GM23248 (cell line): ENCODE results near the gene BLVRA. TPM values are rescaled to one million over a fixed set of nuclear protein-coding genes. Genes with fewer than 3 reads are reported as not detected.

Experiments
- DNase-seq: peaks from one replicate; pipeline ENCODE4 v3.0.0-alpha.2; 2015
- H2AFZ ChIP-seq: fragments of 200-600 bp; sonication (generic); 2 replicates; pipeline ENCODE4 v1.6.1; 2016; ENCODE audit warnings: antibody characterized with exemption
- H3F3A ChIP-seq: fragments of 200-600 bp; sonication (generic); 2 replicates; pipeline ENCODE4 v1.6.1; 2016; ENCODE audit warnings: mild to moderate bottlenecking, antibody characterized with exemption, mixed run types; ENCODE audit not compliant: insufficient read depth
- H3K27ac ChIP-seq: fragments of 200-600 bp; sonication (generic); 2 replicates; pipeline ENCODE4 v1.5.1; 2016; ENCODE audit warnings: mild to moderate bottlenecking
- H3K27me3 ChIP-seq: fragments of 200-600 bp; sonication (generic); replicated peaks from 2 replicates; pipeline ENCODE4 v1.6.1; 2016; ENCODE audit warnings: mild to moderate bottlenecking; ENCODE audit not compliant: insufficient read depth
- H3K36me3 ChIP-seq: fragments of 200-600 bp; sonication (generic); 2 replicates; pipeline ENCODE4 v1.6.1; 2016; ENCODE audit warnings: low read depth, mild to moderate bottlenecking
- H3K4me1 ChIP-seq: fragments of 200-600 bp; sonication (generic); 2 replicates; pipeline ENCODE4 v1.6.1; 2016; ENCODE audit warnings: mild to moderate bottlenecking; ENCODE audit not compliant: insufficient read depth
- H3K4me2 ChIP-seq: fragments of 200-600 bp; sonication (generic); one replicate; pipeline ENCODE4 v1.6.1; 2016; ENCODE audit warnings: mild to moderate bottlenecking; ENCODE audit not compliant: unreplicated experiment
- H3K4me3 ChIP-seq: fragments of 200-600 bp; sonication (generic); 2 replicates; pipeline ENCODE4 v1.5.1; 2016; ENCODE audit warnings: mild to moderate bottlenecking
- H3K79me2 ChIP-seq: fragments of 200-600 bp; sonication (generic); 2 replicates; pipeline ENCODE4 v1.6.1; 2016; ENCODE audit warnings: mild to moderate bottlenecking; ENCODE audit not compliant: insufficient read depth
- H3K9ac ChIP-seq: fragments of 200-600 bp; sonication (generic); 2 replicates; pipeline ENCODE4 v1.6.1; 2016; ENCODE audit warnings: mild to moderate bottlenecking
- H3K9me2 ChIP-seq: fragments of 200-600 bp; sonication (generic); 2 replicates; pipeline ENCODE4 v1.6.1; 2016; ENCODE audit warnings: mixed run types, mild to moderate bottlenecking, moderate library complexity; ENCODE audit not compliant: insufficient read depth
- H3K9me3 ChIP-seq: fragments of 200-600 bp; sonication (generic); one replicate; pipeline ENCODE4 v1.6.1; 2017; ENCODE audit warnings: low read depth
- H4K20me1 ChIP-seq: fragments of 200-600 bp; sonication (generic); 2 replicates; pipeline ENCODE4 v1.6.0; 2016; ENCODE audit not compliant: insufficient read depth
- EZH2 ChIP-seq: fragments of 200-600 bp; sonication (generic); IDR thresholded peaks from 2 replicates; pipeline ENCODE4 v1.6.1; 2018; ENCODE audit warnings: antibody characterized with exemption, mild to moderate bottlenecking; ENCODE audit not compliant: insufficient read depth, poor library complexity, severe bottlenecking
- EZH2phosphoT487 ChIP-seq: fragments of 200-600 bp; sonication (generic); IDR thresholded peaks from 2 replicates; pipeline ENCODE4 v1.6.1; 2018; ENCODE audit warnings: antibody characterized with exemption, moderate library complexity, mild to moderate bottlenecking, low read depth; ENCODE audit not compliant: insufficient read depth
- WGBS, 2 experiments: methylation state at CpG; one replicate each; pipeline ENCODE4 v1.1.6; 2015 to 2017; ENCODE audit warnings: low lambda C conversion rate in 2 of 2, low coverage in 1 of 2; ENCODE audit errors: missing lambda C conversion rate in 2 of 2; 5-methylcytosine and 5-hydroxymethylcytosine counted together
- in situ Hi-C: fragments of 300-500 bp; cut with MboI; formaldehyde crosslinking; loops from 2 replicates; pipeline ENCODE4 v1.15.0; 2020
- polyA plus RNA-seq: library from polyadenylated mRNA; unstranded; fragments of >200 nt; fragmentation: Nextera tagmentation; extraction: Ambion mirVana; gene quantifications from 2 replicates; pipeline ENCODE4 v1.2.1, GENCODE V29; 2016
- total RNA-seq: library from RNA; depleted of rRNA; stranded (reverse); fragments of >200 nt; shearing (Covaris generic); gene quantifications from 2 replicates; pipeline ENCODE4 v1.2.3, GENCODE V29; 2014

The BLVRA gene
- total and polyA plus RNA-seq, 2 experiments from 2014 or later, result 14.7 to 47.0 TPM

DNA sequence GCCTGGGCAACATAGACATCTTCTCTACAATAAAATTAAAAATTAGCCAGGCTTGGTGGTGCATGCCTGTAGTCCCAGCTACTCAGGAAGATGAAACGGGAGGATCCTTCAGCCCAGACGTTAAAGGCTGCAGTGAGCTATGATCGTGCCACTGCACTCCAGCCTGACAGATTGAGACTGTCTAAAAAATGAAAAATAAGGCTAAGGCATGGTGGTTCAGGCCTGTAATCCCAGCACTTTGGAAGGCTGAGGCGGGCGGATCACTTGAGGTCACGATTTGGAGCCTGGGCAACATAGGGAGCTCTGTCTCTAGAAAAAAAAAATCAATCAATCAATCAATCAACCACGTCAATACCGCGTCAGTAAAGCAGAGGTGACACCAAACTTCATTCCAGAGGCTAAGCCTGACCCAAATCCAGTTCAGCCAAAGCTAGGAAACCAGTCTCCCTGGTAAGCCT, 79.8 kb downstream of the BLVRA start:
- H2AFZ ChIP-seq, result peak overlapping the region; percentile 91
- H3K27me3 ChIP-seq, result no peaks in the 10 kb centered on the region
- no peaks in the 10 kb centered on the region for H3K4me1 ChIP-seq
- WGBS, 2 experiments, result 65 to 69% methylated on average over 9 of the region's 9 CpGs
- no peaks in the 10 kb centered on the region for H4K20me1 ChIP-seq
- in situ Hi-C loops, result loop anchor here (25.0 kb wide), 1 partner anchor 251 kb away; the partner anchor contains the start of gene STK17A
- TF ChIP-seq EZH2 (no peak), EZH2phosphoT487 (no peak)
- H3K36me3 ChIP-seq, result no peaks in the 10 kb centered on the region
- no peaks in the 10 kb centered on the region for H3K79me2 ChIP-seq
- no peaks in the 10 kb centered on the region for H3K9me3 ChIP-seq
- H3K9ac ChIP-seq, result peak overlapping the region; percentile 66
- peaks cover 5% of the 10 kb centered on the region; the same call in 1 of the 2 replicates for H3F3A ChIP-seq
- no peak for DNase-seq
- H3K27ac ChIP-seq, result no peak overlapping the region
- H3K9me2 ChIP-seq, result no peaks in the 10 kb centered on the region
- H3K4me2 ChIP-seq, result peak overlapping the region; percentile 92
- peak overlapping the region; percentile 67; the same call in 1 of the 2 replicates for H3K4me3 ChIP-seq

DNA sequence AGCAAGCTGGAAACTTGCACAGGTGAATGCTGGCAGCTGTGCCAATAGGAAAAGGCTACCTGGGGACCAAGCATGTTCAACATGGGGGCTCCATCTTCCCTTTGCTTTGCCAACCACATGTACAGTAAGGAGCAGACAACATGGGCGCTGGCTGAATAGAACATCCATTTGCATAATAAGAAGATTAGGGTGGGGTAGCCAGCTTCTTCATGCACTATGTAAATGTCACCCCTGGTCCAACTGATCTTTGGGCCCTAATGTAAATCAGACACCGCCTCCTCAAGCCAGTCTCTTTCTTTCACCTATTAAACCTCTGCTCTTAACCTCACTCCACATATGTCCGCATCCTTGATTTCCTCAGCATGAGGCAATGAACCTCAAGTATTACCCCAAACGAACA, 84.8 kb downstream of the BLVRA start:
- 96 to 98% methylated on average over 4 of the region's 4 CpGs for WGBS, 2 experiments

DNA sequence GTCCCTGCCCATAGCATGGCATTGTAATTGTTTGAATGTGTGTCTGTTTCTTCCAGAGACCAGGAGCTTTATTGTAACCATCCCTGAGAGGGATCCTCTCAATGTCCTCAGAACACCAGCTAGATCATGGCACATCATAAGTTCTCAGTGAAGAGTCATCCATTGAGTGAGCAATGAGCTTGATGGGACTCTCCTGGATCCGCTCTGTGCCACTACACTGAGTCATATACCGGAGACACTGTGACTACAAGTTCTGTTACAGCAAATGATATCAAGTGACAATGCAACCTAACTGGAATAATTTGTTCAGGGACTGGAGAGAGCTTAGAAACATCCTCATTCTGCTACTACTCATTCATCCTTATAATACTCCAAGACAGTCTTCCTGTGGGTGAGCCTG, 85.8 kb downstream of the BLVRA start:
- H3K27ac ChIP-seq, result no peak overlapping the region
- H3K9ac ChIP-seq, result no peak overlapping the region
- no peaks in the 10 kb centered on the region for H4K20me1 ChIP-seq
- TF ChIP-seq EZH2 (no peak), EZH2phosphoT487 (no peak)
- no peaks in the 10 kb centered on the region for H3K27me3 ChIP-seq
- DNase-seq, result peak; percentile 60
- no peaks in the 10 kb centered on the region for H3K9me3 ChIP-seq
- H3K36me3 ChIP-seq, result no peaks in the 10 kb centered on the region
- H3K4me1 ChIP-seq, result no peaks in the 10 kb centered on the region
- H3K4me3 ChIP-seq, result no peak overlapping the region
- WGBS, 2 experiments, result 3 to 5% methylated on average over 2 of the region's 2 CpGs
- H3K4me2 ChIP-seq, result no peak overlapping the region
- H3K9me2 ChIP-seq, result no peaks in the 10 kb centered on the region
- in situ Hi-C loops, result loop anchor here (25.0 kb wide), 1 partner anchor 257 kb away; the partner anchor contains the start of gene STK17A
- peaks cover 7% of the 10 kb centered on the region; the same call in 1 of the 2 replicates for H3F3A ChIP-seq
- H2AFZ ChIP-seq, result no peak overlapping the region
- H3K79me2 ChIP-seq, result no peaks in the 10 kb centered on the region

More for the DNA sequence above, 84.8 kb downstream of the BLVRA start:
- H3K36me3 ChIP-seq, result no peaks in the 10 kb centered on the region
- H3K9me3 ChIP-seq, result no peaks in the 10 kb centered on the region
- DNase-seq, result no peak
- H3K9me2 ChIP-seq, result no peaks in the 10 kb centered on the region
- peaks cover 7% of the 10 kb centered on the region; the same call in 1 of the 2 replicates for H3F3A ChIP-seq
- H3K4me1 ChIP-seq, result no peaks in the 10 kb centered on the region
- H3K4me3 ChIP-seq, result no peak overlapping the region
- TF ChIP-seq EZH2phosphoT487 (no peak), EZH2 (no peak)
- in situ Hi-C loops, result loop anchor here (25.0 kb wide), 1 partner anchor 256 kb away; the partner anchor contains the start of gene STK17A
- no peaks in the 10 kb centered on the region for H3K27me3 ChIP-seq
- no peak overlapping the region for H2AFZ ChIP-seq
- H3K9ac ChIP-seq, result no peak overlapping the region
- H3K4me2 ChIP-seq, result no peak overlapping the region
- no peaks in the 10 kb centered on the region for H3K79me2 ChIP-seq
- H4K20me1 ChIP-seq, result no peaks in the 10 kb centered on the region
- no peak overlapping the region for H3K27ac ChIP-seq

DNA sequence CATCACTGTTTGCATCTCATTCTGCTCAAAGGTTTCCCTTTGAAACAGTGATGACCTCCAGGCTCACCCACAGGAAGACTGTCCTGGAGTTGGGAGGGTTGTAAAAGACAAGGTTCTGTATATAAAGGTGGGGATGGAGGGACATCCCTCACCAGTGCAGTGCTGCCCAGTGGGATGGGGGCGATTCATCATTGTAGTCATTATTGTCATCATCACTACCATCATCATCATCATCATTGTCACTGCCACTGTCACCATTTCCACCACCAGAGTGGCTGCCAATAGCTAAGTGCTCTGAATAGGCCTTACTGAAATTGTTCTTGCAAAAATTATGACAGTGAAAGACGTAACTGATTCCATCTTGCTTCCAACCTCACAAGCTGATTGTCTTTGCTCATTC, 86.2 kb downstream of the BLVRA start:
- no peak overlapping the region for H3K4me2 ChIP-seq
- in situ Hi-C loops, result loop anchor here (25.0 kb wide), 1 partner anchor 257 kb away; the partner anchor contains the start of gene STK17A
- no peaks in the 10 kb centered on the region for H3K27me3 ChIP-seq
- H3K9me3 ChIP-seq, result no peaks in the 10 kb centered on the region
- WGBS, 2 experiments, result 75 to 80% methylated on average over 2 of the region's 2 CpGs
- DNase-seq, result no peak
- no peak overlapping the region for H3K9ac ChIP-seq
- H2AFZ ChIP-seq, result no peak overlapping the region
- no peaks in the 10 kb centered on the region for H3K4me1 ChIP-seq
- H3K36me3 ChIP-seq, result no peaks in the 10 kb centered on the region
- H3K79me2 ChIP-seq, result no peaks in the 10 kb centered on the region
- H4K20me1 ChIP-seq, result no peaks in the 10 kb centered on the region
- no peaks in the 10 kb centered on the region for H3K9me2 ChIP-seq
- TF ChIP-seq EZH2 (no peak), EZH2phosphoT487 (no peak)
- no peak overlapping the region for H3K27ac ChIP-seq
- no peak overlapping the region for H3K4me3 ChIP-seq
- H3F3A ChIP-seq, result peaks cover 7% of the 10 kb centered on the region; the same call in 1 of the 2 replicates
